SW480 (cell line): ENCODE data around the gene NELL1.

Experiments
- DNase-seq: peaks from one replicate; pipeline ENCODE4 v3.0.0-alpha.2; 2016; ENCODE audit warnings: low spot score

NELL1 gene

GRCh38 chr11:21421711-21422329 is 752.4 kb downstream of the NELL1 start:
- DNase-seq, result no peak

- no peak for DNase-seq
Observed at GRCh38 chr11:21426931-21427330, 757.5 kb downstream of the NELL1 start.

DNA sequence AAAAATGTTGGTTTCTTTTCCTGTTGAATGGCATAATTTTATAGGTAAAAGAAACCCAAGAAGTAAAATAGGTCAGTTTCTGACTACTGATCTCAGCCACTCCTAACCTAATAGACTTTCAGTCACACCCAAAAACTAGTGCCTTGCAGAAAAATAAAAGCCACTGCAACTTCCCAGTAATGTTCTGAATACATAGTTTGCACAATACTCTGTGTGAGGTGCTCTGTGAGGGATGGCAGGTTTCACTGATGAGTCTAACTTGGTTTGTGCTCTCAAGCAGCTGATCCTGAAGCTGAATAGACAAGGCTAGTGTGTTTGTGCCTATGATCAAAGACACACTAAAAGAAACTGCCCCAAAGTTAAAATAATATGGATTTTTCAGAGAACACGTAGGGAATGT is 758.3 kb downstream of the NELL1 start:
- DNase-seq, result no peak

GRCh38 chr11:21428796-21429195 is 759.4 kb downstream of the NELL1 start:
- DNase-seq, result no peak

GRCh38 chr11:21429401-21429800 is 760.0 kb downstream of the NELL1 start:
- no peak for DNase-seq

GRCh38 chr11:21430537-21430936 is 761.2 kb downstream of the NELL1 start:
- no peak for DNase-seq

- no peak for DNase-seq
Observed at GRCh38 chr11:21446939-21447590, 777.7 kb downstream of the NELL1 start.

DNA sequence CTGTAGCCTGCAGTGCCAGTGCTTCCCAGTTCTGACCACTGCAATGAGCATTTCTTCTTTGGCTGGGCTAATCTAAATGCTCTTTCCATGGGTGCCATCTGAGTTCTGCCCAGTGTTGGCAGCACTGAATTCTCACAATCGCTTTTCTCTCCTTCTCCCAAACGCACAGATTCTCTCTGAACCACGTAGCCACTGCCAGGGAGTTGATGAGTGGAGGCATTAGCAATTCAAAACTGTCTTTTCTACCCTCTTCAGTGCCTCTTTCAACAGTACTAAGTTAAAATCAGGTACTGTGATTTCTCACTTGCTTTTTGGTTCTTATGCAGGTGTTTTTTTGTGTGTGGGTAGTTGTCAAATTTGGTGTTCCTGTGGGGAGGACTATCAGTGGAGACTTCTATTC is 778.5 kb downstream of the NELL1 start:
- DNase-seq, result no peak

DNA sequence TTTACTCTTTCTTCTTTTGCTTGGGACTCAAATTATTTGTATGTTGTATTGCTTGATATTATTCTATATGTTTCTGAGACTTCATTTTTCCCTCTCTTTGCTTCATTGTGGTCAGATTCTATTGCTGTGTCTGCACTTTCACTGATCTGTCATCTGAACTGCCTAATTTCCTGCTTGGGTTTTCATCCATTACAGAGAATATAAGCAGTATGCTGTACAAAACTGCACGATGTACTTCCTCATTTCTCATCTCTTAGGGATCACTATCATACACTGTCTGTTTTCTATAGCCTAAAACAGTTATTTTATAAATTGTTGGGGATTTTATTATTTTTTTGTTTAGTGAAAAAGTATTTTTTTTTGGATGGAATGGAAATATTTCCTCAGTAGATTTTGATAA is 786.8 kb downstream of the NELL1 start:
- DNase-seq, result no peak

- DNase-seq, result no peak
Observed at GRCh38 chr11:21460082-21460481, 790.7 kb downstream of the NELL1 start.

GRCh38 chr11:21461701-21462100 is 792.3 kb downstream of the NELL1 start:
- no peak for DNase-seq

- DNase-seq, result no peak
Observed at GRCh38 chr11:21464601-21465193, 795.3 kb downstream of the NELL1 start.

- no peak for DNase-seq
Observed at GRCh38 chr11:21465203-21465602, 795.8 kb downstream of the NELL1 start.

DNA sequence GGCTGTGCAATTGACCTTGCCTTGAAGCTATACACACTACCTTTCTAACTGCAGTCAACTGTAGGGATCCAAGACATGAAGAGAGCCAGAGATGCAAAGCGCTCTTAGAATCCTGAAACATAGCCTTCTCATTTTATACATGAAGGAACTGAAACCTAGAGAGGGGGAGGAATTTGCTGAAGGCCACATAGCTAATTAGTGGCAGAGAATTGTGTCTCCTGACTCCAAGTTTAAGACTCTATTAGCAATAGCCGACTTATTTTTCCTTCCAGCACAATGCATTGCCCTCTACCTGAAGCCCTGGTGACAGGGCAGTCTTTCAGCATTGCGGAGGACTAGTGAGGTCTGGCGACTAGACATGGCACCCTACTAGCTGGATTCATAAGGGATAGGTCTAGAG is 796.5 kb downstream of the NELL1 start:
- DNase-seq, result no peak

GRCh38 chr11:21470521-21470920 is 801.1 kb downstream of the NELL1 start:
- DNase-seq, result no peak

- no peak for DNase-seq
Observed at GRCh38 chr11:21472261-21472660, 802.9 kb downstream of the NELL1 start.

GRCh38 chr11:21474529-21474928 is 805.1 kb downstream of the NELL1 start:
- no peak for DNase-seq

- no peak for DNase-seq
Observed at GRCh38 chr11:21475276-21475675, 805.9 kb downstream of the NELL1 start.

DNA sequence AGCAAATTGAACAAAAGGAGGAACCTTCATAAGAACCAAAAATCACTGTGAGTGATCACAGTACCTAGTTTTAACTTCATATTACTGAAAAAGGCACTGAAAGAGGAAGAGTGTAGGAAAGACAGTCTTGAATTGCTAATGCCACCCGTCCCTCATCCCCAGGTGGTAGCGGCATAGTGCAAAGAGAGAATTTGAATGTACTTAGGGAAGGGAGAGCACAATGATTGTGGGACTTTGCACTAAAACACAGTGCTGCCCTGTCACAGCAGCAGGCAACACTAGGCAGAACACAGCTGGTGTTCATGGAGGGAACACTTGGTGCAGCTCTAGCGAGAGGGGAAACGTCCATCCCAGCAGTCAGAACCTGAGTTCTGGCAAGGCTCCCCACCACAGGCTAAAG is 807.2 kb downstream of the NELL1 start:
- no peak for DNase-seq

DNA sequence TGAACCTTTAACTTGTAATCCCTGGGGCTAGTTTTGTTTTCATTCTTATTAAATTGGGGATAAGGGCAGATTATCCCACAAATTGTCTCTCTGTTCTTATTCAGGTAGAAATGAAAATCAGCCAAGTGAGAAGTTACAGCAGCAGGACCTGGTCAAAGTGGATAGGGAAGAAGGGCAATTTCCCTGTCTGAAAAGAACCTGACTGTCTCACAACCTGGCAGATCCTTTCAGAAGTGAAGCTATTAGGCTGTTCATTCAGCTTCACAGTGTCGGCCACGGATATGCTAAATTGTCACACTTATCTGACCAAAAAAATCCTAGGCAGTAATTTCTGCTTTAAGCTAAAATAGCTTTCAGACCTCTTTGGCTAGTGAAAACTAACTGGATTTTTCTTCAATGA is 810.9 kb downstream of the NELL1 start:
- DNase-seq, result no peak

- no peak for DNase-seq
Observed at GRCh38 chr11:21481255-21481654, 811.9 kb downstream of the NELL1 start.

GRCh38 chr11:21484039-21484438 is 814.7 kb downstream of the NELL1 start:
- DNase-seq, result no peak

DNA sequence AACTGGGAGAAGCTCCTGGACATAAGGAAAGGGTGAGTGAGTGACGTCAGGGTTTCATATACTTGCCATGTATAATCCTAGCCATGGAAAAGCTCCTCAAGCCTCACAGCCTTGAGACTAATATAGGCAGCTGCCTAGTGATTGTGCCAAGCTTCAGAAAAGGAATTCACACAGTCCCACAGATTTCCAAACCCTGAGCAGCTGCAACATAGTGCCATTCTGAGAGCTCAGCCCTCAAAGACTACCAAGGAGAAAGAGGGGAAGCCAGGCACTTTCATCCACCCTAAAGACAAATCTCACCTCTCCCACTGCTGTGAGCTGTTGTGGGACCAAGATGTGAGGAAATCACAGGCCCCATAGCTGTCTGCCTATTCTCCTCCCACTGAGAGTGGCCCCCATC is 815.6 kb downstream of the NELL1 start:
- DNase-seq, result no peak

- no peak for DNase-seq
Observed at GRCh38 chr11:21485426-21485825, 816.0 kb downstream of the NELL1 start.
